HG02588 (cell line): ENCODE data around the gene OR6C75.
"Not testable (repeated sequence)": the region's sequence is repeated elsewhere in the genome, so short reads cannot be mapped to it uniquely, and the experiment has no call there.

Experiments
- ATAC-seq: cut with Tn5 transposase; IDR thresholded peaks from one replicate; pipeline ENCODE4 v1.9.1; 2021; ENCODE audit warnings: mild to moderate bottlenecking, moderate library complexity; ENCODE audit not compliant: unreplicated experiment

Gene OR6C75

GRCh38 chr12:55362675-55363074, at the start of gene OR6C75:
OR6C75 (plus strand) TSS chr12:55362975; CDS start chr12:55365111, 2,136 bp downstream.
- no peak for ATAC-seq

DNA sequence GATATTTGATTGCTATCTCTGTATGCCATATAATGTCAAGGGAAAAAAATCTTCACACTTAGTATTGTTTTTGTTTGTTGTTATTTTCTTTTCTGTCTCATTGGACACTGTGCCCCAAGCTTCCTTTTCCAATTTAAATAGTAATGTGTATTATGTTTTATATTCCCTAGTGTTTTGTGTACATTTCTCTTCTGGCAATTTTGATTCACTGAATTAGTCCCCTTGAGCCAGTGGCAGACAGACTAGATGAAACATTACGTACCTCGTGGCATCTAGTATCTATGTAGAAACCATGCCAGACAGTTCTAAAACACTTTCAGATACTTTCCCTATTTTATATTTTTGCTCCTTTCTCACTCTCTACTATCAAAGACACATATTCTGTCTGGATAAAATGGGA, 48.7 kb upstream of the OR6C75 start, which contains the start of gene OR6C1:
Gene OR6C1, plus strand, starts transcription at position 301 of the 400 bp plus-strand sequence. CDS start 6,257 bp downstream, outside the sequence.
- ATAC-seq, result no peak

- ATAC-seq, result no peak
Observed at GRCh38 chr12:55320201-55320600, 42.6 kb upstream of the OR6C75 start.

GRCh38 chr12:55325801-55326200, 37.0 kb upstream of the OR6C75 start:
- not testable (repeated sequence) for ATAC-seq

DNA sequence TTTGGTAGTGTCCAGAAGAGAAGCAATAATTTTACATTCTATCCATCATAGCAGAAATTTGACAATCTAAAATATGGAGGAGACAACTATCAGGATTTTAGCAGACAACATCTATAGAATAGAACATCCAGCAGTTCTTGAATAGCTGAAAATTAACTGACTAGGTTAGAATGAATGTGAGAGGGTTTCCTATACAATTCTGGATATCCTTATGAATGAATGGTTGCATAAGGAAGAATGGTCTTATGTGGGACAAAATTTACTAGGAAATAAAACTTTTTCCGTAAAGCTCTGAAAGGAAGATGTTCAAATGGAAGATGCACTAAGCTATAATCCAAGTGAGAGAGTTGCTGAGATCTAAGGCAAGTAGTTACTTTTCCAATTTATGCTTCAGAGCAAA, 32.3 kb upstream of the OR6C75 start, which contains the start of gene OR6C3:
Gene OR6C3, plus strand, starts transcription at position 301 of the 400 bp plus-strand sequence. CDS start 955 bp downstream, outside the sequence.
- no peak for ATAC-seq

DNA sequence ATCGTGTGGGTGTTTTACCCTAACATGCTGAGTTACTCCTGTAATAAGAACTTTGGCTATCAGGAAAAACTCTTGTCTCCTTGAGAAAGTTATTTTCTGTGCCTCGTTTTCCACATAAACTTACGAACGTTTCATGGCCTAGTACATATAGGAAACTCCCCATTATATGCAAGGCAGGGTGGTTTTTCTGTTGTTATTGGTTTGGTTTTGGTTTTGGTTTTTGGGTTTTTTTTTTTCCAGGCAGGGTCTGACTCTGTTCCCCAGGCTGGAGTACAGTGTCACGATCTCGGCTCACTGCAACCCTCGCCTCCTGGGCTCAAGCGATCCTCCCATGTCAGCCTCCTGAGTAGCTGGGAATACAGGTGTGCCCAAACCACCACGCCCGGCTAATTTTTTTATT, 26.8 kb upstream of the OR6C75 start:
- no peak for ATAC-seq

DNA sequence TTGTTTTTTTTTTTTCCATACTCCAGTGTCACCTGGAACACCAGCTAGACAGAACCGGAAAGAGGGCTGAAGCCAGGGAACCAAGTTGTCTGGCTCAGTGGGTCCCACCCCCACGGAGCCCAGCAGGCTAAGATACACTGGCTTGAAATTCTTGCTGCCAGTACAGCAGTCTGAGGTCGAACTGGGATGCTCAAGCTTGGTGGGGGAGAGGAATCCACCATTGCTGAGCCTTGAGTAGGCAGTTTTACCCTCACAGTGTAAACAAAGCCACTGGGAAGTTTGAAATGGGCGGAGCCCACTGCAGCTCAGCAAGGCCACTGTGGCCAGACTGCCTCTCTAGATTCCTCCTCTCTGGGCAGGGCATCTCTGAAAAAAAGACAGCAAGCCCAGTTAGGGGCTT, 7.4 kb upstream of the OR6C75 start:
- not testable (repeated sequence) for ATAC-seq

GRCh38 chr12:55365086-55365485, 2.3 kb downstream of the OR6C75 start:
- ATAC-seq, result no peak

DNA sequence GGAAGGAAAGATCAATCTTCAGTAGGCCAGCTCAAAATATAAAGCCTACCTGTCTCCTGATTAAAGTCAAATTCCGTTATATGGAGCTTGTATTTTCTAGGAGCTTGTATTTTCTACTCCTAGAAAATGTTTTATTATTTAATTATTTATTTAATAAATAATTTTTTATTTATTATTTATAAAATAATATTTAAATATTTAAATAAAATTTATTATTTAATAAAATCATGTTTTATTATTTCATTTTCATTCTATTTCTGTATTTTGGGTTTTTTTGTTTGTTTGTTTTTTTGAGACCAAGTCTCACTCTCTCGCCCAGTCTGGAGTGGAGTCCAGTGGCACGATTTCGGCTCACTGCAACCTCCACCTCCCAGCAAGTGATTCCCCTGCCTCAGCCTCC, 9.7 kb downstream of the OR6C75 start:
- no peak for ATAC-seq

- ATAC-seq, result no peak
Observed at GRCh38 chr12:55385891-55386290, 23.1 kb downstream of the OR6C75 start.

- no peak for ATAC-seq
Observed at GRCh38 chr12:55392032-55392795, 29.4 kb downstream of the OR6C75 start.

DNA sequence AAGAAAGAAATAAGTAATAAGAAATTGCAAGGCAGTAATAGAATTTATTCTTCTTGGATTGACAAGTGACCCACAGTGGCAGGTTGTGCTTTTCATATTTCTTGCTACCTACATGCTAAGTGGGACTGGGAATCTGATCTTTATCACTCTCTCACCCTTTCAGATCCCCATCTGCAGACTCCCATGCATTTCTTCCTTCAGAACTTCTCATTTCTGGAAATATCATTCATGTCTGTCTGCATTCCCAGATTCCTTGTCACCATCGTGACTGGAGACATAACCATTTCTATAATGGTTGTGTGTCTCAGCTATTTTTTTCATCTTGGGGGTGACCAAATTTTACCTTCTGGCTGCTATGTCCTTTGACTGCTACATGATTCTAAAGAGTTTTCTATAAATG, 33.6 kb downstream of the OR6C75 start:
- no peak for ATAC-seq

DNA sequence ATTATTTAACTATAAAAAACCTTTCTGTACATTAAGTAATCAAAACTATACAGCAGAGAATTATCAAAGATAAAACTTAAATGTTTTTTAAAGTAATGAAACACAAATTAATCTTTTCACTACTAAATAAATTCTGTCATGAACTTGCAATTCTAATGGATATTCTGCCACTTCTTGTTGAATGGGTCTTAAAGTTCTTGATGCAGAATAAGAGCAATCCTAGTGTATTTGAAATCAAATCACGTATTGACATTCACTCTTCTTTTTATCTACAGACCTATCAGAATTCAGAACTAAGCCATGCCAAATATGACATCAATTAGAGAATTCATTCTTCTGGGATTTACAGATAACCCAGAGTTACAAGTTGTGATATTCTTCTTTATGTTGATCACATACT, 37.5 kb downstream of the OR6C75 start, which contains the start of gene OR6C65:
Gene OR6C65, plus strand, starts transcription at position 301 of the 400 bp plus-strand sequence. Its CDS starts 0 bp downstream, at position 301.
- ATAC-seq, result no peak

DNA sequence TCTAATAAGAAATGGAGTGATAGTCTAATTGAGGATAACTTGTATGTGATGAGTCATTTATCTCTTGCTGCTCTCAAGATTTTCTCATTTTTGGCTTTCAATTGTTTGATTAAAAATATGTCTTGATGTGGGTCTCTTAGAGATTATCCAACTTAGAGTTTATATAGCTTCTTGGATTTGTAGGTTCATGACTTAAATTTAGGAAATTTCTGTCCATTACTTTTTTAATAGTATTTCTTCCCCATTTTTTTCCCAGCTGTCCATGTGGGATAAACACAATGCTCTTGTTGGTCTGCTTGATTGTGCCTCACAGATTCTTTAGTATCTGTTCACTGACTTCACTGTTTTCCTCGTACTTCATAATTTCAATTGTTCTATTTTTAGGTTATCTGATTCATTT, 45.1 kb downstream of the OR6C75 start:
- ATAC-seq, result no peak

GRCh38 chr12:55409133-55409532, 46.4 kb downstream of the OR6C75 start:
- ATAC-seq, result not testable (repeated sequence)

DNA sequence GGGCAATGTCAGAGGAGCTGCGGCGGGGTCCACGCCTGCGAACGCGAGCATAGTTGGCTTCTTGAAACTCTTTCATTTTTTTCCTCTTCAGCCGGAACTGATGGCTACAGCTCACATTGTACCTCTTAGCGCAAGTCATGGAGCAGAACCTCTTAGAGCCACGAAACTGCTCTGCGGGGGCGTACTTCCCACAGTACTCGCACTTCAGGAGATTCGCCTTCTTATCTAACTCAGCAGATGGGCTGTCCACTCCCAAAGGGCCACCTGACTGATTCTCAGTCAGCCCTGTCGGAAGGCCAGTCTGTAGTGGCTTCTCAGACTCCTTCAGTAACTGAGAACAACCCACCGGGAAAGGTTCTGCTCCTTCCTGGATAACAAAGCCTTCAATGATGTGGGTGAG, 49.4 kb downstream of the OR6C75 start:
- ATAC-seq, result not testable (repeated sequence)

- not testable (repeated sequence) for ATAC-seq
Observed at GRCh38 chr12:55413498-55414388, 51.0 kb downstream of the OR6C75 start.

DNA sequence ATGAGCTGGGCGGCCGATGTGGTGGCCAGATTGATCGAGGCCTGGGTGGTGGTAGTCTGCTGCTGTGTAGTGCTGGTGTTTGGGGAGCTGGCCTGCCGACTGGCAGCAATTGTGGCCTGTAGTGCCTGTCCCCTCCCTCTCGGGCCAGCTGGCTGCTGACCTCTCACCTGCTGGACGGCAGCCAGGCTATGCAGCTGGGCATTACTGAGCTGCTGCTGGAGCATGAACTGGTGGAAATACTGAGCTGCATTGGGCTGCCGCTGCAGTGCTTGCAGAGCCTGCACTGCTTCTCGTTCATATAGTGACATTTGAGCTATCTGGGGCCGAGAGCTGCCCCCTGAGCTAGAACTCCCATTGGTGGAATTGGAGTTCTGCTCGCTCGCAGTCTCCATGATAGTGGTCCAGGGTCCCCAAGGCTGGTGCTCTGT, 51.6 kb downstream of the OR6C75 start:
- not testable (repeated sequence) for ATAC-seq

- ATAC-seq, result not testable (repeated sequence)
Observed at GRCh38 chr12:55414889-55415288, 52.1 kb downstream of the OR6C75 start.

DNA sequence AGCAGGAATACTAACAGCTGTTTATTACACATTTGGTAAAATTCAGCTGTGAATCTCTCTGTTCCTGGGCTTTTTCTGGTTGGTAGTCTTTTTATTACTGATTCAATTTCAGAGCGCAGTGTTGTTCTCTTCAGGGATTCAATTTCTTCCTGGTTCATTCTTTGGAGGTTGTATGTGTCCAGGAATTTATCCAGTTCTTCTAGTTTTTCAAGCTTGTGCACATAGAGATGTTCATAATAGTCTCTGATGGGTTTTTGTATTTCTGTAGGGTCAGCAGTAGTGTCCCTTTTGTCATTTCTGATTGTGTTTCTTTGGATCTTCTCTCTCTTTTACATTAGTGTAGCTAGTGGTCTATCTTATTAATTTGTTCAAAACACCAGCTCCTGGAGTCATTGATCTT, 54.2 kb downstream of the OR6C75 start:
- ATAC-seq, result no peak
